GM12878 (cell line): ENCODE measurements around the gene PHLDB3. TPM values are rescaled to one million over a fixed set of nuclear protein-coding genes. Genes with fewer than 3 reads are reported as not detected.

Experiments
- ATAC-seq: fragments of 200-7000 bp; cut with Tn5 transposase; 3 replicates; pipeline ENCODE4 v1.9.1; 2020; ENCODE audit warnings: mild to moderate bottlenecking, moderate library complexity
- BruUV-seq: library from RNA; stranded (reverse); fragments of 400-500 nt; replicated peaks from 2 replicates; lab custom pipeline; 2021; lab: Mats Ljungman, UMichigan
- CTCF ChIA-PET: fragments of 300-600 bp; sonication (Branson Sonifier 250); formaldehyde crosslinking; extraction: SDS; loops from one replicate; lab custom pipeline; 2021; ENCODE audit warnings: inconsistent platforms; lab: Yijun Ruan, JAX
- POLR2A ChIA-PET: fragments of 350-600 bp; formaldehyde crosslinking; extraction: SDS; loops from one replicate; lab custom pipeline; 2021; ENCODE audit warnings: inconsistent platforms; lab: Charles Lee
- RAD21 ChIA-PET: fragments of 300-600 bp; sonication (Branson Sonifier 250); formaldehyde crosslinking; loops from one replicate; lab custom pipeline; 2023; ENCODE audit warnings: antibody characterized with exemption; ENCODE audit not compliant: unreplicated experiment; lab: Charles Lee
- SMC1A ChIA-PET: fragments of 300-600 bp; sonication (Branson Sonifier 250); formaldehyde crosslinking; loops from one replicate; lab custom pipeline; 2023; ENCODE audit not compliant: unreplicated experiment, uncharacterized antibody; lab: Charles Lee
- DNase-seq: peaks from one replicate; pipeline ENCODE4 v3.0.0-alpha.2; 2011; ENCODE audit warnings: low read depth, low spot score
- FAIRE-seq: peaks from 3 replicates; lab custom pipeline; 2011; peaks lifted over from hg19 to GRCh38; lab: Jason Lieb, UNC
- H2AFZ ChIP-seq: 2 replicates; pipeline ENCODE4 v1.6.0; 2011; ENCODE audit warnings: low read depth, low read length, control low read depth; ENCODE audit not compliant: control insufficient read depth
- H3K27ac ChIP-seq: 2 replicates; pipeline ENCODE4 v1.5.1; 2011; ENCODE audit warnings: control low read depth; ENCODE audit not compliant: control insufficient read depth, insufficient read depth
- H3K27me3 ChIP-seq, 2 experiments: replicated peaks in 1 of 2; 2 replicates each; pipeline versions ENCODE4 v1.6.0 to v1.6.1; 2011; ENCODE audit warnings: low read length in 1 of 2; ENCODE audit not compliant: control insufficient read depth in 2 of 2, insufficient read depth in 2 of 2
- H3K36me3 ChIP-seq, 2 experiments: 2 replicates each; pipeline ENCODE4 v1.5.1; 2011; ENCODE audit warnings: low read length in 1 of 2; ENCODE audit not compliant: control insufficient read depth in 2 of 2, insufficient read depth in 2 of 2
- H3K4me1 ChIP-seq: 2 replicates; pipeline ENCODE4 v1.6.1; 2011; ENCODE audit warnings: mild to moderate bottlenecking, low read length, moderate library complexity, mixed read lengths; ENCODE audit not compliant: control insufficient read depth, insufficient read depth
- H3K4me2 ChIP-seq: 2 replicates; pipeline ENCODE4 v1.6.0; 2011; ENCODE audit warnings: control low read depth; ENCODE audit not compliant: control insufficient read depth, insufficient read depth
- H3K4me3 ChIP-seq: fragments of 200-600 bp; sonication (generic); 2 replicates; pipeline ENCODE4 v1.5.1; 2016
- H3K79me2 ChIP-seq: 2 replicates; pipeline ENCODE4 v1.6.0; 2011; ENCODE audit warnings: low read length; ENCODE audit not compliant: control insufficient read depth, insufficient read depth
- H3K9ac ChIP-seq: 2 replicates; pipeline ENCODE4 v1.8.0; 2011; ENCODE audit warnings: low read length, control low read depth, mixed read lengths; ENCODE audit not compliant: control insufficient read depth, insufficient read depth
- H3K9me3 ChIP-seq: replicated peaks from 3 replicates; pipeline ENCODE4 v1.5.1; 2011; ENCODE audit warnings: mild to moderate bottlenecking, low read length; ENCODE audit not compliant: control insufficient read depth, insufficient read depth
- H4K20me1 ChIP-seq: 2 replicates; pipeline ENCODE4 v1.6.0; 2011; ENCODE audit not compliant: control insufficient read depth, insufficient read depth
- CBFB ChIP-seq: IDR thresholded peaks from 2 replicates; pipeline ENCODE4 v1.6.1; 2016; ENCODE audit warnings: antibody characterized with exemption, low read depth
- EZH2 ChIP-seq: IDR thresholded peaks from 2 replicates; pipeline ENCODE4 v1.6.1; 2012; ENCODE audit warnings: low read depth, mild to moderate bottlenecking, control low read depth, inconsistent platforms, low read length, borderline replicate concordance; ENCODE audit not compliant: control insufficient read depth
- IKZF1 ChIP-seq: fragments of 450-650 bp; conservative IDR thresholded peaks from 2 replicates; pipeline ENCODE4 v1.6.1; 2017; ENCODE audit warnings: antibody characterized with exemption, mild to moderate bottlenecking
- IKZF2 ChIP-seq, 2 experiments: fragments of 450-650 bp; IDR thresholded peaks; 2 replicates each; pipeline ENCODE4 v1.6.1; 2017; ENCODE audit warnings: mild to moderate bottlenecking in 2 of 2, moderate library complexity in 2 of 2
- IRF4 ChIP-seq: IDR thresholded peaks from 2 replicates; pipeline ENCODE4 v1.6.1; 2011; ENCODE audit warnings: low read depth, low read length
- LARP7 ChIP-seq: fragments of 450-650 bp; IDR thresholded peaks from 2 replicates; pipeline ENCODE4 v1.6.1; 2017; ENCODE audit warnings: mild to moderate bottlenecking
- MEF2B ChIP-seq: fragments of 450-650 bp; IDR thresholded peaks from 2 replicates; pipeline ENCODE4 v1.6.1; 2018; ENCODE audit warnings: mild to moderate bottlenecking, moderate library complexity; ENCODE audit not compliant: partially characterized antibody, poor library complexity, severe bottlenecking
- RCOR1 ChIP-seq: conservative IDR thresholded peaks from 2 replicates; pipeline ENCODE4 v1.6.1; 2012; ENCODE audit warnings: low read depth, low read length, improper control_type of control experiment
- STAT1 ChIP-seq: fragments of 450-650 bp; conservative IDR thresholded peaks from 2 replicates; pipeline ENCODE4 v1.6.1; 2014; ENCODE audit warnings: antibody characterized with exemption, mild to moderate bottlenecking
- USF2 ChIP-seq: IDR thresholded peaks from 2 replicates; pipeline ENCODE4 v1.6.1; 2011; ENCODE audit warnings: low read depth, low read length, improper control_type of control experiment, borderline replicate concordance
- ZBTB4 ChIP-seq: fragments of 450-650 bp; formaldehyde crosslinking; IDR thresholded peaks from 2 replicates; pipeline ENCODE4 v1.4.0; 2022; ENCODE audit warnings: mild to moderate bottlenecking, moderate library complexity
- ZNF622 ChIP-seq: fragments of 450-650 bp; IDR thresholded peaks from 2 replicates; pipeline ENCODE4 v1.6.1; 2017; ENCODE audit warnings: mild to moderate bottlenecking, inconsistent platforms
- WGBS: methylation state at CpG from one replicate; pipeline ENCODE4 v1.1.6; 2016; ENCODE audit warnings: low lambda C conversion rate; ENCODE audit not compliant: insufficient replicate concordance, insufficient coverage; ENCODE audit errors: missing lambda C conversion rate; 5-methylcytosine and 5-hydroxymethylcytosine counted together
- in situ Hi-C: fragments of 300-500 bp; cut with MboI; formaldehyde crosslinking; loops from 9 replicates; pipeline ENCODE4 v1.14.3; 2018; ENCODE audit warnings: mixed read lengths
- intact Hi-C: fragments of 100-400 bp; cut with micrococcal nuclease; formaldehyde crosslinking; loops from one replicate; pipeline ENCODE4 v1.14.2; 2022; ENCODE audit not compliant: unreplicated experiment
- polyA plus RNA-seq, 11 experiments: library from polyadenylated mRNA; depleted of rRNA in 4 of 11; unstranded in 6 of 11; stranded (reverse) in 5 of 11; fragments of >200 nt; fragmentation: Nextera tagmentation in 4 of 11; fragmentation: Illumina TruSeq in 1 of 11; extraction: Ambion mirVana in 4 of 11; extraction: Trizol in 1 of 11; gene quantifications; 1 replicate in 1 of 11; 2 replicates in 10 of 11; pipeline versions ENCODE4 v1.2.1 to v1.2.3, GENCODE V29; 2011 to 2016; ENCODE audit warnings: inconsistent platforms in 2 of 11, missing spikeins in 2 of 11, low read depth in 1 of 11
- total RNA-seq, 4 experiments: library from RNA; depleted of rRNA in 3 of 4; stranded (reverse); fragments of >200 nt in 3 of 4; fragmentation: Illumina TruSeq in 1 of 4; extraction: Trizol in 1 of 4; gene quantifications; 2 replicates each; pipeline versions ENCODE4 v1.2.1 to v1.2.3, GENCODE V29; 2013 to 2021
- TF ChIP-seq, protein P1 (sequence below): fragments of 450-650 bp; IDR thresholded peaks from 2 replicates; pipeline ENCODE4 v1.6.1; 2016; ENCODE audit warnings: mild to moderate bottlenecking

Gene PHLDB3
- total and polyA plus RNA-seq, 10 of the 15 experiments (the other 5 are each of a cell fraction or from before 2014, with no cell fraction given), result 0.13 to 13.0 (median 5.5) TPM

- FAIRE-seq (no peak), ATAC-seq (no peak), DNase-seq (no peak)
- in situ Hi-C loops (no loop called here), intact Hi-C loops (no loop called here)
- TF ChIP-seq LARP7 (no peak), CBFB (no peak), IKZF2 (IDR thresholded peaks at IDR 0.05) (no peak), RCOR1 (no peak), IKZF1 (no peak), ZNF622 (no peak), MEF2B (no peak)
- TF ChIP-seq, protein P1, sequence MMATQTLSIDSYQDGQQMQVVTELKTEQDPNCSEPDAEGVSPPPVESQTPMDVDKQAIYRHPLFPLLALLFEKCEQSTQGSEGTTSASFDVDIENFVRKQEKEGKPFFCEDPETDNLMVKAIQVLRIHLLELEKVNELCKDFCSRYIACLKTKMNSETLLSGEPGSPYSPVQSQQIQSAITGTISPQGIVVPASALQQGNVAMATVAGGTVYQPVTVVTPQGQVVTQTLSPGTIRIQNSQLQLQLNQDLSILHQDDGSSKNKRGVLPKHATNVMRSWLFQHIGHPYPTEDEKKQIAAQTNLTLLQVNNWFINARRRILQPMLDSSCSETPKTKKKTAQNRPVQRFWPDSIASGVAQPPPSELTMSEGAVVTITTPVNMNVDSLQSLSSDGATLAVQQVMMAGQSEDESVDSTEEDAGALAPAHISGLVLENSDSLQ, result no peak
- H3K9ac ChIP-seq, result no peak overlapping the region
- no peak overlapping the region for H2AFZ ChIP-seq
- H3K27ac ChIP-seq, result no peak overlapping the region
- POLR2A ChIA-PET, result interaction anchor here (0.6 kb wide), 1 partner anchor 62 kb away, joined by 3 read pairs; no protein-coding TSS in a partner anchor
- H3K36me3 ChIP-seq, result no peaks in the 10 kb centered on the region
- no peaks in the 10 kb centered on the region for H3K27me3 ChIP-seq
- no TSS peak for BruUV-seq
- no peaks in the 10 kb centered on the region for H3K4me1 ChIP-seq
- no peaks in the 10 kb centered on the region for H3K79me2 ChIP-seq
- H4K20me1 ChIP-seq, result no peaks in the 10 kb centered on the region
- 66% methylated on average over 9 of the region's 10 CpGs for WGBS
- H3K4me2 ChIP-seq, result no peak overlapping the region
- RAD21 ChIA-PET, result no interaction called here
- SMC1A ChIA-PET, result no interaction called here
- no peak overlapping the region for H3K4me3 ChIP-seq
- H3K9me3 ChIP-seq, result no peaks in the 10 kb centered on the region
- CTCF ChIA-PET, result no interaction called here
These were observed 34.3 kb downstream of the PHLDB3 start for GRCh38 chr19:43470288-43470687.

GRCh38 chr19:43469160-43469480, 35.4 kb downstream of the PHLDB3 start:
- ChIA-PET SMC1A (interaction anchor here (1.5 kb wide), 1 partner anchor 23 kb away, joined by 4 read pairs; no protein-coding TSS in a partner anchor), POLR2A (no interaction called here), RAD21 (no interaction called here), CTCF (no interaction called here)
- Histone ChIP-seq H4K20me1 (no peaks in the 10 kb centered on the region), H3K36me3 (no peaks in the 10 kb centered on the region), H3K27me3 (no peaks in the 10 kb centered on the region), H3K4me1 (peaks cover 5% of the 10 kb centered on the region; the same call in 1 of the 2 replicates), H3K79me2 (no peaks in the 10 kb centered on the region), H3K4me3 (no peak overlapping the region), H3K9me3 (no peaks in the 10 kb centered on the region), H3K9ac (no peak overlapping the region), H2AFZ (no peak overlapping the region), H3K4me2 (no peak overlapping the region), H3K27ac (no peak overlapping the region)
- intact Hi-C loops, result no loop called here
- no peak for DNase-seq
- no peak for FAIRE-seq
- ATAC-seq, result no peak
- WGBS, result 3% methylated on average over 1 of the region's 1 CpG
- no TSS peak for BruUV-seq
- in situ Hi-C loops, result no loop called here
- no peak for TF ChIP-seq USF2
- TF ChIP-seq STAT1, result no peak
- no peak for TF ChIP-seq IRF4
- no peak for TF ChIP-seq ZBTB4
- TF ChIP-seq EZH2, result no peak
